ENCODE measurements around the gene TAAR2. TPM values are rescaled to one million over a fixed set of nuclear protein-coding genes. Genes with fewer than 3 reads are reported as not detected.

The TAAR2 gene
- total and polyA plus RNA-seq, 2 of the 13 experiments (the other 11 are each of a cell fraction or from before 2014, with no cell fraction given), result not detected

DNA sequence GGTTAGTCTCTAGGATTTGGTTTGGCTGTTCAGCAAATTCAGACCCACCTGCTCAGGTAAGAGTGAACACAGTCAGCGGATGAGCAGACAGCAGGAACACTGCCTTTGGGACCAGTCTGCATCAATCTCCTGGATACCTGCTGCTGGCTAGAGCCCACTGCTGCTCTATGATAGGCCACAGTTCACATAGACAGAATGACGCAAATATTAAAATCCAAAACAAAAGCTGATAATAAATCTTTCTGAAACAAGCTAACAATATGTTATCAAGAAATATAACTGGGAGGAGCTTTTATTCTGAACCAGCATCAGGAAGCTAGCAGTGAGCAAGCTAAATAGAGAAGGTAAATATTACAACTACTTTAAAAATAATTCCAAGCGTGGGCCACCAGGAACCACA lies 35.0 kb upstream of the TAAR2 start, which contains the start of gene TAAR1:
TAAR1 (minus strand) TSS at position 101 of the 400 bp plus-strand sequence. CDS start 13,179 bp downstream, outside the sequence.
- BruUV-seq (replicated peaks), result no TSS peak
- H3K27ac ChIP-seq (ENCODE audit: extremely low read length, insufficient read depth, low read length), result no peak within 1 kb of the TSS
- in situ Hi-C loops (cut with HindIII; ENCODE audit: extremely low pct_ligation_motif_present, low pct_unique_long_range_greater_than_20kb), result no loop called here

More for the DNA sequence above, 35.0 kb upstream of the TAAR2 start, which contains the start of gene TAAR1:
- 86% methylated on average over 3 of the region's 3 CpGs for WGBS (ENCODE audit: low lambda C conversion rate)
- DNase-seq (ENCODE audit: low spot score) (no peak), FAIRE-seq (no peak), ATAC-seq (no peak)
- H3K4me2 ChIP-seq (ENCODE audit: low read depth, low read length), result no peak within 1 kb of the TSS
- no peaks in the 10 kb centered on the region for H3K9me3 ChIP-seq (ENCODE audit: low read length)
- H4K20me1 ChIP-seq (ENCODE audit: insufficient read depth, low read length), result no peaks in the 10 kb centered on the region
- no peak within 1 kb of the TSS for H2AFZ ChIP-seq (ENCODE audit: low read length)
- ChIA-PET POLR2A (no interaction called here), CTCF (ENCODE audit: low intra/inter-chr PET ratio, low total read pairs) (no interaction called here)
- intact Hi-C loops (cut with micrococcal nuclease; ENCODE audit: unreplicated experiment), result no loop called here
- no peak for TF ChIP-seq HDAC1 (CRISPR knock-in tag; IDR thresholded peaks at IDR 0.05)
- TF ChIP-seq HNRNPK (IDR thresholded peaks at IDR 0.05; ENCODE audit: low read depth, low read length, poor library complexity, severe bottlenecking), result no peak
- TF ChIP-seq ZNF235 (CRISPR knock-in tag; IDR thresholded peaks at IDR 0.05; ENCODE audit: borderline replicate concordance), result no peak
- TF ChIP-seq GFI1 (CRISPR knock-in tag; IDR thresholded peaks at IDR 0.05; ENCODE audit: borderline replicate concordance), result no peak
- TF ChIP-seq ZFP37 (CRISPR knock-in tag; IDR thresholded peaks at IDR 0.05; ENCODE audit: borderline replicate concordance), result no peak
- TF ChIP-seq SMARCC2 (IDR thresholded peaks at IDR 0.05), result no peak
- TF ChIP-seq MAF1 (CRISPR knock-in tag; IDR thresholded peaks at IDR 0.05; ENCODE audit: borderline replicate concordance), result no peak
- TF ChIP-seq, protein P1, sequence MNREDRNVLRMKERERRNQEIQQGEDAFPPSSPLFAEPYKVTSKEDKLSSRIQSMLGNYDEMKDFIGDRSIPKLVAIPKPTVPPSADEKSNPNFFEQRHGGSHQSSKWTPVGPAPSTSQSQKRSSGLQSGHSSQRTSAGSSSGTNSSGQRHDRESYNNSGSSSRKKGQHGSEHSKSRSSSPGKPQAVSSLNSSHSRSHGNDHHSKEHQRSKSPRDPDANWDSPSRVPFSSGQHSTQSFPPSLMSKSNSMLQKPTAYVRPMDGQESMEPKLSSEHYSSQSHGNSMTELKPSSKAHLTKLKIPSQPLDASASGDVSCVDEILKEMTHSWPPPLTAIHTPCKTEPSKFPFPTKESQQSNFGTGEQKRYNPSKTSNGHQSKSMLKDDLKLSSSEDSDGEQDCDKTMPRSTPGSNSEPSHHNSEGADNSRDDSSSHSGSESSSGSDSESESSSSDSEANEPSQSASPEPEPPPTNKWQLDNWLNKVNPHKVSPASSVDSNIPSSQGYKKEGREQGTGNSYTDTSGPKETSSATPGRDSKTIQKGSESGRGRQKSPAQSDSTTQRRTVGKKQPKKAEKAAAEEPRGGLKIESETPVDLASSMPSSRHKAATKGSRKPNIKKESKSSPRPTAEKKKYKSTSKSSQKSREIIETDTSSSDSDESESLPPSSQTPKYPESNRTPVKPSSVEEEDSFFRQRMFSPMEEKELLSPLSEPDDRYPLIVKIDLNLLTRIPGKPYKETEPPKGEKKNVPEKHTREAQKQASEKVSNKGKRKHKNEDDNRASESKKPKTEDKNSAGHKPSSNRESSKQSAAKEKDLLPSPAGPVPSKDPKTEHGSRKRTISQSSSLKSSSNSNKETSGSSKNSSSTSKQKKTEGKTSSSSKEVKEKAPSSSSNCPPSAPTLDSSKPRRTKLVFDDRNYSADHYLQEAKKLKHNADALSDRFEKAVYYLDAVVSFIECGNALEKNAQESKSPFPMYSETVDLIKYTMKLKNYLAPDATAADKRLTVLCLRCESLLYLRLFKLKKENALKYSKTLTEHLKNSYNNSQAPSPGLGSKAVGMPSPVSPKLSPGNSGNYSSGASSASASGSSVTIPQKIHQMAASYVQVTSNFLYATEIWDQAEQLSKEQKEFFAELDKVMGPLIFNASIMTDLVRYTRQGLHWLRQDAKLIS (CRISPR knock-in tag; IDR thresholded peaks at IDR 0.05), result no peak
- TF ChIP-seq ZNF619 (CRISPR knock-in tag; IDR thresholded peaks at IDR 0.05), result no peak
- TF ChIP-seq, protein P2, sequence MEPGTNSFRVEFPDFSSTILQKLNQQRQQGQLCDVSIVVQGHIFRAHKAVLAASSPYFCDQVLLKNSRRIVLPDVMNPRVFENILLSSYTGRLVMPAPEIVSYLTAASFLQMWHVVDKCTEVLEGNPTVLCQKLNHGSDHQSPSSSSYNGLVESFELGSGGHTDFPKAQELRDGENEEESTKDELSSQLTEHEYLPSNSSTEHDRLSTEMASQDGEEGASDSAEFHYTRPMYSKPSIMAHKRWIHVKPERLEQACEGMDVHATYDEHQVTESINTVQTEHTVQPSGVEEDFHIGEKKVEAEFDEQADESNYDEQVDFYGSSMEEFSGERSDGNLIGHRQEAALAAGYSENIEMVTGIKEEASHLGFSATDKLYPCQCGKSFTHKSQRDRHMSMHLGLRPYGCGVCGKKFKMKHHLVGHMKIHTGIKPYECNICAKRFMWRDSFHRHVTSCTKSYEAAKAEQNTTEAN (CRISPR knock-in tag; conservative IDR thresholded peaks at IDR 0.05), result no peak
- TF ChIP-seq KLF15 (CRISPR knock-in tag; IDR thresholded peaks at IDR 0.05; ENCODE audit: borderline replicate concordance), result no peak
- TF ChIP-seq HOXA3 (CRISPR knock-in tag; IDR thresholded peaks at IDR 0.05), result no peak
- TF ChIP-seq, protein P3, sequence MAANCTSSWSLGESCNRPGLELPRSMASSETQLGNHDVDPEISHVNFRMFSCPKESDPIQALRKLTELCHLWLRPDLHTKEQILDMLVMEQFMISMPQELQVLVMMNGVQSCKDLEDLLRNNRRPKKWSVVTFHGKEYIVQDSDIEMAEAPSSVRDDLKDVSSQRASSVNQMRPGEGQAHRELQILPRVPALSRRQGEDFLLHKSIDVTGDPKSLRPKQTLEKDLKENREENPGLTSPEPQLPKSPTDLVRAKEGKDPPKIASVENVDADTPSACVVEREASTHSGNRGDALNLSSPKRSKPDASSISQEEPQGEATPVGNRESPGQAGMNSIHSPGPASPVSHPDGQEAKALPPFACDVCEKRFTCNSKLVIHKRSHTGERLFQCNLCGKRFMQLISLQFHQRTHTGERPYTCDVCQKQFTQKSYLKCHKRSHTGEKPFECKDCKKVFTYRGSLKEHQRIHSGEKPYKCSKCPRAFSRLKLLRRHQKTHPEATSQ (CRISPR knock-in tag; IDR thresholded peaks at IDR 0.05; ENCODE audit: borderline replicate concordance), result no peak
- TF ChIP-seq ZNF660 (CRISPR knock-in tag; IDR thresholded peaks at IDR 0.05; ENCODE audit: borderline replicate concordance, low read depth), result no peak
- no peaks in the 10 kb centered on the region for H3K36me3 ChIP-seq (replicated peaks in 1 of 2; ENCODE audit: control insufficient read depth in 1 of 2, insufficient read depth in 2 of 2, low read length in 2 of 2)
- H3K4me3 ChIP-seq (replicated peaks in 1 of 3; ENCODE audit: insufficient read depth in 1 of 3, low read depth in 2 of 3, low read length in 3 of 3), result no peak within 1 kb of the TSS
- no peaks in the 10 kb centered on the region for H3K4me1 ChIP-seq (ENCODE audit: insufficient read depth, low read length)
- no peak within 1 kb of the TSS for H3K9ac ChIP-seq (ENCODE audit: insufficient read depth, low read depth, low read length)
- no peaks in the 10 kb centered on the region for H3K79me2 ChIP-seq (ENCODE audit: insufficient read depth, low read length)
- H3K27me3 ChIP-seq (ENCODE audit: control insufficient read depth in 1 of 2, insufficient read depth in 2 of 2, low read length in 2 of 2), result no peaks in the 10 kb centered on the region
